ENCODE measurements around the gene EXOC6B. TPM values are rescaled to one million over a fixed set of nuclear protein-coding genes. Genes with fewer than 3 reads are reported as not detected.
"Not testable (repeated sequence)": the region's sequence is repeated elsewhere in the genome, so short reads cannot be mapped to it uniquely, and the experiment has no call there.

EXOC6B gene
- total RNA-seq, 1 donor from 2014 or later, result 139 TPM

GRCh38 chr2:72603481-72603880 is 222.4 kb downstream of the EXOC6B start:
- H3K4me1 ChIP-seq, result peaks cover 15% of the 10 kb centered on the region
- no peaks in the 10 kb centered on the region for H3K27me3 ChIP-seq (ENCODE audit: low read depth)
- H3K36me3 ChIP-seq, result no peaks in the 10 kb centered on the region
- no peak for TF ChIP-seq CTCF (IDR thresholded peaks at IDR 0.05; ENCODE audit: borderline replicate concordance)
- H3K9me3 ChIP-seq (replicated peaks), result no peaks in the 10 kb centered on the region
- intact Hi-C loops (cut with micrococcal nuclease), result no loop called here
- H3K27ac ChIP-seq (replicated peaks), result no peak overlapping the region
- no peak for DNase-seq
- H3K4me3 ChIP-seq, result no peak overlapping the region

- TF ChIP-seq CTCF (IDR thresholded peaks at IDR 0.05; ENCODE audit: borderline replicate concordance), result no peak
- H3K27ac ChIP-seq (replicated peaks), result no peak overlapping the region
- H3K36me3 ChIP-seq, result no peaks in the 10 kb centered on the region
- H3K4me3 ChIP-seq, result no peak overlapping the region
- DNase-seq, result no peak
- H3K27me3 ChIP-seq (ENCODE audit: low read depth), result no peaks in the 10 kb centered on the region
- intact Hi-C loops (cut with micrococcal nuclease), result no loop called here
- peaks cover 17% of the 10 kb centered on the region for H3K4me1 ChIP-seq
- H3K9me3 ChIP-seq (replicated peaks), result no peaks in the 10 kb centered on the region
Observed at GRCh38 chr2:72602711-72603110, 223.1 kb downstream of the EXOC6B start.

GRCh38 chr2:72602095-72602494 is 223.7 kb downstream of the EXOC6B start:
- Histone ChIP-seq H3K9me3 (replicated peaks) (no peaks in the 10 kb centered on the region), H3K36me3 (no peaks in the 10 kb centered on the region), H3K4me3 (no peak overlapping the region), H3K27me3 (ENCODE audit: low read depth) (no peaks in the 10 kb centered on the region), H3K27ac (replicated peaks) (no peak overlapping the region), H3K4me1 (peaks cover 20% of the 10 kb centered on the region)
- no peak for TF ChIP-seq CTCF (IDR thresholded peaks at IDR 0.05; ENCODE audit: borderline replicate concordance)
- intact Hi-C loops (cut with micrococcal nuclease), result no loop called here
- no peak for DNase-seq

- H3K27me3 ChIP-seq (ENCODE audit: low read depth); DNase-seq; H3K27ac ChIP-seq (replicated peaks); intact Hi-C loops (cut with micrococcal nuclease); H3K9me3 ChIP-seq (replicated peaks); H3K4me3 ChIP-seq; H3K36me3 ChIP-seq: not testable (repeated sequence)
- H3K4me1 ChIP-seq, result peaks cover 23% of the 10 kb centered on the region
Observed at GRCh38 chr2:72583836-72584235, 242.0 kb downstream of the EXOC6B start.

GRCh38 chr2:72583376-72583775 is 242.5 kb downstream of the EXOC6B start:
- Histone ChIP-seq H3K27ac (replicated peaks) (no peak overlapping the region), H3K36me3 (no peaks in the 10 kb centered on the region), H3K9me3 (replicated peaks) (no peaks in the 10 kb centered on the region), H3K4me1 (peaks cover 27% of the 10 kb centered on the region), H3K4me3 (no peak overlapping the region), H3K27me3 (ENCODE audit: low read depth) (no peaks in the 10 kb centered on the region)
- DNase-seq, result no peak
- intact Hi-C loops (cut with micrococcal nuclease), result no loop called here
- no peak for TF ChIP-seq CTCF (IDR thresholded peaks at IDR 0.05; ENCODE audit: borderline replicate concordance)

GRCh38 chr2:72581560-72582181 is 244.2 kb downstream of the EXOC6B start:
- Histone ChIP-seq H3K27me3 (ENCODE audit: low read depth) (no peaks in the 10 kb centered on the region), H3K27ac (replicated peaks) (no peak overlapping the region), H3K4me3 (no peak overlapping the region), H3K9me3 (replicated peaks) (no peaks in the 10 kb centered on the region), H3K4me1 (peaks cover 33% of the 10 kb centered on the region), H3K36me3 (no peaks in the 10 kb centered on the region)
- TF ChIP-seq CTCF (IDR thresholded peaks at IDR 0.05; ENCODE audit: borderline replicate concordance), result no peak
- intact Hi-C loops (cut with micrococcal nuclease), result no loop called here
- no peak for DNase-seq

All from left ventricle myocardium inferior (tissue), 1 donor.